Measurements from ENCODE around the gene CACNA1C.

DNA sequence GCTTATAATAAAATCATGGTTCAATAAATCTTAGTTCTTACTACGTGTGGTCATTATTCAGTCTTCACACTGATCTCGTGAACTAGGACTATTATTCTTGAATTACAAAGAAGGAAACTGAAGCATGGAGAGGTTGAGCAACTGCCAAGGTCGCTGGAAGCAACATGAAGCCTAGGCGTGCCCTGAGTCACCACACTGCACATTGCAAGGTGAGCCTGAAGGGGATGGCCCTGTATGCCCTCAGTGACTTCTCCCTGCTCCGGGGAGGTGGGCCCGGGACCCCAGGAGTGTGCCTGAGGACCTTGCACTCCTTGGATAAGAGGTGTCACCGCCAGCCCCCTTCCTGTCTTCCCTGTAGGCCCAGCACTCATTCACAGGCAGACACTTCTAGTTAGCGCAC is 161.6 kb downstream of the CACNA1C start:
- TF ChIP-seq, protein P1, sequence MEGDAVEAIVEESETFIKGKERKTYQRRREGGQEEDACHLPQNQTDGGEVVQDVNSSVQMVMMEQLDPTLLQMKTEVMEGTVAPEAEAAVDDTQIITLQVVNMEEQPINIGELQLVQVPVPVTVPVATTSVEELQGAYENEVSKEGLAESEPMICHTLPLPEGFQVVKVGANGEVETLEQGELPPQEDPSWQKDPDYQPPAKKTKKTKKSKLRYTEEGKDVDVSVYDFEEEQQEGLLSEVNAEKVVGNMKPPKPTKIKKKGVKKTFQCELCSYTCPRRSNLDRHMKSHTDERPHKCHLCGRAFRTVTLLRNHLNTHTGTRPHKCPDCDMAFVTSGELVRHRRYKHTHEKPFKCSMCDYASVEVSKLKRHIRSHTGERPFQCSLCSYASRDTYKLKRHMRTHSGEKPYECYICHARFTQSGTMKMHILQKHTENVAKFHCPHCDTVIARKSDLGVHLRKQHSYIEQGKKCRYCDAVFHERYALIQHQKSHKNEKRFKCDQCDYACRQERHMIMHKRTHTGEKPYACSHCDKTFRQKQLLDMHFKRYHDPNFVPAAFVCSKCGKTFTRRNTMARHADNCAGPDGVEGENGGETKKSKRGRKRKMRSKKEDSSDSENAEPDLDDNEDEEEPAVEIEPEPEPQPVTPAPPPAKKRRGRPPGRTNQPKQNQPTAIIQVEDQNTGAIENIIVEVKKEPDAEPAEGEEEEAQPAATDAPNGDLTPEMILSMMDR (IDR thresholded peaks at IDR 0.05): no peak
- TF ChIP-seq POLR2A (IDR thresholded peaks at IDR 0.05; ENCODE audit: low read depth) (no peak), POLR2AphosphoS5 (IDR thresholded peaks at IDR 0.05) (no peak), EP300 (IDR thresholded peaks at IDR 0.05) (no peak)
